Measurements from ENCODE around the gene CAMSAP1. TPM values are rescaled to one million over a fixed set of nuclear protein-coding genes. Genes with fewer than 3 reads are reported as not detected.
A peak's percentile ranks its signal among the peaks of the same experiment; 100 is the strongest.

Gene CAMSAP1
- total and polyA plus RNA-seq, 9 of the 15 experiments (the other 6 are each of a cell fraction or from before 2014, with no cell fraction given), result 1.5 to 28.8 (median 14.3) TPM

DNA sequence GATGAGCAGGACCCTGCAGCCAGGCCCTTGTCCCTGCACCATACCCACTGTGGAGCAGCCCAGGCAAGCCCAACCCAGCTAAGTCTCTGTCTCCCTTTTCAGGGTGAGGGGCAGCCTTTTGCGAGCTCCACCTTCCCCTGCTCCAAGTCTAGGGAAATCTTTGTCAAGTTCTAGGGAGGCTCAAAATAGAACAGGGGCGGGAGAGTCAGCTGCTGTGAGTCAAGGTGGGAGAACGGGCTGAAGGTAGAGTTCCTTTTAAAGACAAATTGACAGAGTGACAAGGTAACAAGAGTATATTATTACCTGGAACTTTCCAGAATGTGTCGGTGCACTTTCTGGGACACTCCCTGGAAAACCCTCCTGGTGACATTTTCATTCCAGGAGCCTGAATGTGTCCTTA is 140.6 kb downstream of the CAMSAP1 start (continued):
- TF ChIP-seq, protein P1, sequence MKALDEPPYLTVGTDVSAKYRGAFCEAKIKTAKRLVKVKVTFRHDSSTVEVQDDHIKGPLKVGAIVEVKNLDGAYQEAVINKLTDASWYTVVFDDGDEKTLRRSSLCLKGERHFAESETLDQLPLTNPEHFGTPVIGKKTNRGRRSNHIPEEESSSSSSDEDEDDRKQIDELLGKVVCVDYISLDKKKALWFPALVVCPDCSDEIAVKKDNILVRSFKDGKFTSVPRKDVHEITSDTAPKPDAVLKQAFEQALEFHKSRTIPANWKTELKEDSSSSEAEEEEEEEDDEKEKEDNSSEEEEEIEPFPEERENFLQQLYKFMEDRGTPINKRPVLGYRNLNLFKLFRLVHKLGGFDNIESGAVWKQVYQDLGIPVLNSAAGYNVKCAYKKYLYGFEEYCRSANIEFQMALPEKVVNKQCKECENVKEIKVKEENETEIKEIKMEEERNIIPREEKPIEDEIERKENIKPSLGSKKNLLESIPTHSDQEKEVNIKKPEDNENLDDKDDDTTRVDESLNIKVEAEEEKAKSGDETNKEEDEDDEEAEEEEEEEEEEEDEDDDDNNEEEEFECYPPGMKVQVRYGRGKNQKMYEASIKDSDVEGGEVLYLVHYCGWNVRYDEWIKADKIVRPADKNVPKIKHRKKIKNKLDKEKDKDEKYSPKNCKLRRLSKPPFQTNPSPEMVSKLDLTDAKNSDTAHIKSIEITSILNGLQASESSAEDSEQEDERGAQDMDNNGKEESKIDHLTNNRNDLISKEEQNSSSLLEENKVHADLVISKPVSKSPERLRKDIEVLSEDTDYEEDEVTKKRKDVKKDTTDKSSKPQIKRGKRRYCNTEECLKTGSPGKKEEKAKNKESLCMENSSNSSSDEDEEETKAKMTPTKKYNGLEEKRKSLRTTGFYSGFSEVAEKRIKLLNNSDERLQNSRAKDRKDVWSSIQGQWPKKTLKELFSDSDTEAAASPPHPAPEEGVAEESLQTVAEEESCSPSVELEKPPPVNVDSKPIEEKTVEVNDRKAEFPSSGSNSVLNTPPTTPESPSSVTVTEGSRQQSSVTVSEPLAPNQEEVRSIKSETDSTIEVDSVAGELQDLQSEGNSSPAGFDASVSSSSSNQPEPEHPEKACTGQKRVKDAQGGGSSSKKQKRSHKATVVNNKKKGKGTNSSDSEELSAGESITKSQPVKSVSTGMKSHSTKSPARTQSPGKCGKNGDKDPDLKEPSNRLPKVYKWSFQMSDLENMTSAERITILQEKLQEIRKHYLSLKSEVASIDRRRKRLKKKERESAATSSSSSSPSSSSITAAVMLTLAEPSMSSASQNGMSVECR (CRISPR knock-in tag; IDR thresholded peaks at IDR 0.05), result no peak
- TF ChIP-seq XRCC3 (IDR thresholded peaks at IDR 0.05) (no peak), ZNF347 (CRISPR knock-in tag; IDR thresholded peaks at IDR 0.05; ENCODE audit: low read depth) (no peak), MECOM (CRISPR knock-in tag; IDR thresholded peaks at IDR 0.05) (no peak)
- TF ChIP-seq, protein P2, sequence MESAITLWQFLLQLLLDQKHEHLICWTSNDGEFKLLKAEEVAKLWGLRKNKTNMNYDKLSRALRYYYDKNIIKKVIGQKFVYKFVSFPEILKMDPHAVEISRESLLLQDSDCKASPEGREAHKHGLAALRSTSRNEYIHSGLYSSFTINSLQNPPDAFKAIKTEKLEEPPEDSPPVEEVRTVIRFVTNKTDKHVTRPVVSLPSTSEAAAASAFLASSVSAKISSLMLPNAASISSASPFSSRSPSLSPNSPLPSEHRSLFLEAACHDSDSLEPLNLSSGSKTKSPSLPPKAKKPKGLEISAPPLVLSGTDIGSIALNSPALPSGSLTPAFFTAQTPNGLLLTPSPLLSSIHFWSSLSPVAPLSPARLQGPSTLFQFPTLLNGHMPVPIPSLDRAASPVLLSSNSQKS (CRISPR knock-in tag; IDR thresholded peaks at IDR 0.05), result no peak

DNA sequence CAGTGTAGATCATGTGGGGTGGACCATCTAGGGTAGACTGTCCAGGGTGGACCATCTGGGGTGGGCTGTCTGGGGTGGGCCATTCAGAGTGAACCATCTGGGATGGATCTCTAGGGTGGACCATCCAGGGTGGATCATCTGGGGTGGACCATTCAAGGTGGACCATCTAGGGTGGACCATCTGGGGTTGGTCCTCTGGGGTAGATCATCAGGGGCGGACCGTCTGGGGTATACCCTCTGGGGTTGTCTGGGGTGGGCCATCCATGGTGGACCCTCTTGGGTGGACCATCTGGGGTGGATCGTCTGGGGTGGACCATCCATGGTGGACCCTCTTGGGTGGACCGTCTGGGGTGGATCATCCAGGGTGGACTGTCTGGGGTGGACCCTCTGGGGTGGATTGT is 141.1 kb downstream of the CAMSAP1 start:
- Histone ChIP-seq H3K4me2 (ENCODE audit: insufficient read depth, low read length) (no peak overlapping the region), H2AFZ (ENCODE audit: low read depth, low read length) (no peak overlapping the region), H3K36me3 (ENCODE audit: control insufficient read depth, insufficient read depth, low read length) (no peaks in the 10 kb centered on the region), H3K9ac (ENCODE audit: insufficient read depth in 1 of 2, low read depth in 2 of 2, low read length in 2 of 2) (no peak overlapping the region), H4K20me1 (replicated peaks; ENCODE audit: control insufficient read depth, insufficient read depth, low read length) (no peaks in the 10 kb centered on the region; the same call in 1 of the 2 replicates), H3K27ac (ENCODE audit: extremely low read depth, low read depth, low read length) (no peak overlapping the region), H3K9me1 (ENCODE audit: control insufficient read depth, insufficient read depth, low read length) (no peaks in the 10 kb centered on the region), H3K9me3 (replicated peaks; ENCODE audit: control insufficient read depth, insufficient read depth, low read depth, low read length) (peaks cover 3% of the 10 kb centered on the region; the same call in 1 of the 2 replicates), H3K4me1 (replicated peaks in 1 of 2; ENCODE audit: control insufficient read depth in 2 of 2, insufficient read depth in 2 of 2, low read length in 2 of 2) (peaks cover 0 to 22% of the 10 kb centered on the region in 2 experiments; a peak in 1 of 5 replicates), H3K79me2 (ENCODE audit: control insufficient read depth, insufficient read depth, low read length) (no peaks in the 10 kb centered on the region), H3K27me3 (ENCODE audit: control insufficient read depth in 2 of 2, insufficient read depth in 2 of 2, low read length in 2 of 2) (peaks cover 7 to 41% of the 10 kb centered on the region in 2 experiments; a peak in 4 of 5 replicates), H3K4me3 (no peak overlapping the region)
- BruUV-seq (replicated peaks), result no TSS peak
- 41% methylated on average over 4 of the region's 4 CpGs for WGBS (ENCODE audit: insufficient coverage, low coverage, missing lambda C conversion rate)
- intact Hi-C loops (cut with micrococcal nuclease) (no loop called here), in situ Hi-C loops (cut with MboI) (no loop called here)
- ChIA-PET POLR2A (no interaction called here), CTCF (ENCODE audit: low intra/inter-chr PET ratio) (no interaction called here)
- DNase-seq (ENCODE audit: extremely low read depth in 1 of 4, low spot score in 3 of 4) (no peak), FAIRE-seq (no peak), ATAC-seq (no peak)
- no peak for TF ChIP-seq ZNF280B (CRISPR knock-in tag; IDR thresholded peaks at IDR 0.05)
- 0 out of 2 replicates have a peak, but pooled peaks have one; percentile 49 for TF ChIP-seq ZNF445 (CRISPR knock-in tag; IDR thresholded peaks at IDR 0.05; ENCODE audit: low read depth)
- TF ChIP-seq, protein P3, sequence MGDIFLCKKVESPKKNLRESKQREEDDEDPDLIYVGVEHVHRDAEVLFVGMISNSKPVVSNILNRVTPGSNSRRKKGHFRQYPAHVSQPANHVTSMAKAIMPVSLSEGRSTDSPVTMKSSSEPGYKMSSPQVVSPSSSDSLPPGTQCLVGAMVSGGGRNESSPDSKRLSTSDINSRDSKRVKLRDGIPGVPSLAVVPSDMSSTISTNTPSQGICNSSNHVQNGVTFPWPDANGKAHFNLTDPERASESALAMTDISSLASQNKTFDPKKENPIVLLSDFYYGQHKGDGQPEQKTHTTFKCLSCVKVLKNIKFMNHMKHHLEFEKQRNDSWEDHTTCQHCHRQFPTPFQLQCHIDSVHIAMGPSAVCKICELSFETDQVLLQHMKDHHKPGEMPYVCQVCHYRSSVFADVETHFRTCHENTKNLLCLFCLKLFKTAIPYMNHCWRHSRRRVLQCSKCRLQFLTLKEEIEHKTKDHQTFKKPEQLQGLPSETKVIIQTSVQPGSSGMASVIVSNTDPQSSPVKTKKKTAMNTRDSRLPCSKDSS (IDR thresholded peaks at IDR 0.05; ENCODE audit: low read depth, partially characterized antibody), result peak; percentile 47
